Measurements from ENCODE around the gene KRT36. TPM values are rescaled to one million over a fixed set of nuclear protein-coding genes. Genes with fewer than 3 reads are reported as not detected.

KRT36 gene
- total RNA-seq: not detected
- polyA plus RNA-seq (2013, experiment 1 of 2): not detected
- polyA plus RNA-seq (2013, experiment 2 of 2): not detected
- long read RNA-seq, experiment 1: 0 reads
- long read RNA-seq, experiment 2: 0 reads
- long read RNA-seq, experiment 3: 0 reads
- long read RNA-seq, experiment 4: 0 reads

DNA sequence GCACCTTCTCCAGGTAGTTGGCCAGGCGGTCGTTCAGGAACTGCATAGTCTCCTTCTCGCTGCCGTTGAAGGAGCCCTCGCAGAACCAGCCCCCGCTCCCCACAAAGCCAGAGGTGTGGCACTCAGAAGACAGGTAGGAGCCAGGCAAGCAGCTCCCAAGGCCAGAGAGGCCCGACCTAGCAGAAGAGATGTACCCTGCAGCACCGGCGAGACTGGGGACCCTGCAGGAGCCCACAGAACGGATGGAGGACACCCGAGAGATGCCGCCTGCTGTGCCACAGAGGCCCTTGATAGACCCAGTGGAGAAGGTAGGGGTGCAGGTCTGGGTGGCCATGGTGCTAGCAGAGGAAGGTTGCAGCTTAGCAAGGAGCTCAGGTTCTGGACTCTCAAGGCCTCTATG, at the start of gene KRT36:
TSS of gene KRT36 (minus strand) at position 380 of the 400 bp plus-strand sequence. CDS start at position 334, 46 bp downstream.
- Histone ChIP-seq H3K9me3 (ENCODE audit: control insufficient read depth, low read length) (no peaks in the 10 kb centered on the region), H3K4me1 (ENCODE audit: control insufficient read depth, insufficient read depth, low read length) (peaks cover 1% of the 10 kb centered on the region), H3K36me3 (ENCODE audit: control insufficient read depth, insufficient read depth, low read length) (no peaks in the 10 kb centered on the region), H3K9ac (ENCODE audit: extremely low read depth, low read length, poor library complexity, severe bottlenecking) (no peak within 1 kb of the TSS), H3K27me3 (ENCODE audit: control insufficient read depth, insufficient read depth, low read length, poor library complexity, severe bottlenecking) (no peaks in the 10 kb centered on the region), H3K27ac (ENCODE audit: low read depth, low read length) (no peak within 1 kb of the TSS), H3K4me3 (ENCODE audit: low read length) (no peak within 1 kb of the TSS)
- no peak for TF ChIP-seq CTCF (conservative IDR thresholded peaks at IDR 0.05)
- DNase-seq: no peak
- Mint-ChIP-seq H3K27ac (no peak within 1 kb of the TSS), H3K4me3 (no peak within 1 kb of the TSS), H3K9me3 (no peaks in the 10 kb centered on the region), H3K4me1 (no peaks in the 10 kb centered on the region), H3K27me3 (ENCODE audit: insufficient read depth) (peaks cover 39% of the 10 kb centered on the region), H3K36me3 (ENCODE audit: low read depth) (no peaks in the 10 kb centered on the region)
- WGBS, 2 experiments (ENCODE audit: insufficient coverage in 1 of 2, insufficient read length in 1 of 2): 95 to 100% methylated on average over 5 to 12 of the region's 12 CpGs

- peak; percentile 82 for DNase-seq
- no peak for TF ChIP-seq CTCF (conservative IDR thresholded peaks at IDR 0.05)
- Mint-ChIP-seq H3K36me3 (ENCODE audit: low read depth) (no peaks in the 10 kb centered on the region), H3K9me3 (no peaks in the 10 kb centered on the region), H3K4me3 (peak overlapping the region; percentile 38), H3K27ac (peak overlapping the region; percentile 93), H3K27me3 (ENCODE audit: insufficient read depth) (no peaks in the 10 kb centered on the region), H3K4me1 (peaks cover 64% of the 10 kb centered on the region)
- Histone ChIP-seq H3K27ac (ENCODE audit: low read depth, low read length) (no peak overlapping the region), H3K9ac (ENCODE audit: extremely low read depth, low read length, poor library complexity, severe bottlenecking) (no peak overlapping the region), H3K27me3 (ENCODE audit: control insufficient read depth, insufficient read depth, low read length, poor library complexity, severe bottlenecking) (no peaks in the 10 kb centered on the region), H3K36me3 (ENCODE audit: control insufficient read depth, insufficient read depth, low read length) (no peaks in the 10 kb centered on the region), H3K4me3 (ENCODE audit: low read length) (no peak overlapping the region), H3K4me1 (ENCODE audit: control insufficient read depth, insufficient read depth, low read length) (peaks cover 20% of the 10 kb centered on the region), H3K9me3 (ENCODE audit: control insufficient read depth, low read length) (no peaks in the 10 kb centered on the region)
- WGBS, 2 experiments (ENCODE audit: insufficient coverage in 1 of 2, insufficient read length in 1 of 2): 73 to 87% methylated on average over 3 to 5 of the region's 5 CpGs
Observed at GRCh38 chr17:41539071-41539492, 49.4 kb upstream of the KRT36 start.

DNA sequence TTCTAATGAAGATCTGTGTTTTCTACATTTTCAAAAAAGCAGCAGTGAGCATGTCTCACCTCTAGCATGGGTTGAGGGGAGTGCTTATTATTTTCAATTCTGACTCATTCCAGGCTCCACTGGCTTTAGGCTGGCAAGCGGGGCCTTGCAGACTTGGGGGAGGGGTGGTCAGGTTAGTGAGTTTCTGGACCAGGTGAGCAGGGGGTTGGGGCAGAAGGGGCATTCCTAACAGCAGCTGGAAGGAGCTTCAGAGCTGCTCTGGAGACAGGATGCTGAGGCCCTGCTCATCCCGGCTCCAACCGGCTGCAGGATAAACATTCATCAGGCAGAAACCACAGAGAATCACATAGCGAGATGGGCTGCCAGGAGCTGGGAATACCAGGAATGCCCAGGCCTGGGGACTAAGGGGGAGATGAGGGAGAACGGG, 48.9 kb upstream of the KRT36 start:
- TF ChIP-seq CTCF (conservative IDR thresholded peaks at IDR 0.05): no peak
- Histone ChIP-seq H3K9ac (ENCODE audit: extremely low read depth, low read length, poor library complexity, severe bottlenecking) (no peak overlapping the region), H3K4me3 (ENCODE audit: low read length) (no peak overlapping the region), H3K27ac (ENCODE audit: low read depth, low read length) (no peak overlapping the region), H3K27me3 (ENCODE audit: control insufficient read depth, insufficient read depth, low read length, poor library complexity, severe bottlenecking) (no peaks in the 10 kb centered on the region), H3K36me3 (ENCODE audit: control insufficient read depth, insufficient read depth, low read length) (no peaks in the 10 kb centered on the region), H3K4me1 (ENCODE audit: control insufficient read depth, insufficient read depth, low read length) (peaks cover 20% of the 10 kb centered on the region), H3K9me3 (ENCODE audit: control insufficient read depth, low read length) (no peaks in the 10 kb centered on the region)
- no peaks in the 10 kb centered on the region for H3K9me3 Mint-ChIP-seq
- peak overlapping the region; percentile 93 for H3K27ac Mint-ChIP-seq
- peak overlapping the region; percentile 38 for H3K4me3 Mint-ChIP-seq
- no peaks in the 10 kb centered on the region for H3K36me3 Mint-ChIP-seq (ENCODE audit: low read depth)
- no peaks in the 10 kb centered on the region for H3K27me3 Mint-ChIP-seq (ENCODE audit: insufficient read depth)
- 68 to 87% methylated on average over 4 to 5 of the region's 5 CpGs for WGBS, 2 experiments (ENCODE audit: insufficient coverage in 1 of 2, insufficient read length in 1 of 2)
- H3K4me1 Mint-ChIP-seq: peaks cover 65% of the 10 kb centered on the region
- peak; percentile 73 for DNase-seq

Measured in endodermal cell (in vitro differentiated cells).